NCI-H187 (cell line): Measurements from ENCODE around the gene PLEKHA1.
A peak's percentile ranks its signal among the peaks of the same experiment; 100 is the strongest.

Experiments
- DNase-seq, 2 experiments: peaks; one replicate each; lab custom pipeline; 2025; lab: John Stamatoyannopoulos, UW

Gene PLEKHA1

DNA sequence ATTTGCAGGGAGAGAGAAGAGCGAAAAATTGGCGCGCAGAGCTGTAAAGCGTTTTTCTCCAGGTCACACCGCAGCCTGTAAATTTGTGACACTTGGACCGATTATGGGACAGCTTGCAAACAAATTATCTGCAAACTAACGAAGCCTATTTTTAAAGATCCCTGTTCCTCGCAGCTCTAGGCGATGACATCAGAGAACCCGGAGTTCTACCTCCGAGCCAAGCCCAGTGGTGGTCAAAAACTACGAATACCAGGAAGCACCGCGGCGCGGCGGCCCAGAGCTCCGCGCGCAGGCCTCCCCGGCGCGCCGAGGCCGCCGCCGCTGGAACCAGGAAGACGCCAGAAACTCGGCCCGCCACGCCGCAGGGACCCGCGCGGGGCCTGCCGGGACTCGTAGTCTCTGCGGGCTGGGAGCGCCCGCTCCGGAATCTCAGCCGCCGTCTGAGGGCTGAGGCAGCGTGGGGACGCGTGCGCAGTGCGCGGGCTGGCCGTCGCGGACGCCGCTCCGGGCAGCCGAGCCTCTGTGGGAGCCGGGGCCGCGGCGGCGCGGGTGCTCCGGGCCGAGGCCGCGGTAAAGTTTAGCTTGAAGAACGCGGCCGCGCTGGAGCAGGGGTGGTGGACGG lies at the start of gene PLEKHA1:
Gene PLEKHA1 (plus strand): TSS at position 472 of the 622 bp plus-strand sequence. CDS start 18,493 bp downstream, outside the sequence.
- peak; percentile 59 to 78 for DNase-seq

DNA sequence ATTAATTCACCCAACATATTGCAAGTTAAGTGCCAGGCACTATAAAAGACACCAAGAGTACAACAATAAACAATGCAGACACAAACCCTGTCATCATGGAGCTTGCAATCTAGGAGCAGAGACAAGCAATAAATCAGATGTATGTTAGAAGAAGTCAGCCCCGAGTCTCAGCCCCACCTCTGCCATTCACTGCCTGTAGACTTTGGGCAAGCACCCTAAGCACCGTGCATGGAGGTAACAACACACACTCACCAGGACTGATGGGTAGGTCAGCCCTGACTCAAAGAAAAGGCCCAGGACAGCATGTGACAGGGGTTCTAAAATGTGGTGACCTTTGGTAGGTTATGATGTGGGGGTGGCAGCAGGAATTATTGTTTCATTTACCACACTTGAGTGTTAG lies 49.3 kb upstream of the PLEKHA1 start:
- no peak for DNase-seq

- no peak for DNase-seq
These were observed 48.1 kb upstream of the PLEKHA1 start for GRCh38 chr10:122326385-122326784.

DNA sequence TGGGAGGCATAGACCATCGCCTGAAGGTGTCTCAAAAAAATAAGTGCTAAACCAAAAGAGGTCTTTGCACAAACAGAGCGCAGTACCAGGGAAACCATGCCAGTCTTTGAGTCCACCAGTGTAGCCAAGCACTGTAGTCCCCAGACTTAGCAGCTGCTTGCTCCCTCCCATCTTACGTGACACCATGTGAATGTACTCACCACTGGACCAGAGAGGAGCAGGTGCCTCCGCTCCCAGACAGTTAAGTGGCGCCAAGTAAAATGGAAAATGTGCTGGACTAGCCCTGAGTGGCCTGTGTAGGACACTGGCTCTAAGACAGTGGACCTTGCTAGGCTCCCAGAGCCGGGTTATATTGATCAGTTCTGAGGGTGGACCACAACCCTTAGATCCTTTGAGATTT lies 47.7 kb upstream of the PLEKHA1 start:
- no peak for DNase-seq

DNA sequence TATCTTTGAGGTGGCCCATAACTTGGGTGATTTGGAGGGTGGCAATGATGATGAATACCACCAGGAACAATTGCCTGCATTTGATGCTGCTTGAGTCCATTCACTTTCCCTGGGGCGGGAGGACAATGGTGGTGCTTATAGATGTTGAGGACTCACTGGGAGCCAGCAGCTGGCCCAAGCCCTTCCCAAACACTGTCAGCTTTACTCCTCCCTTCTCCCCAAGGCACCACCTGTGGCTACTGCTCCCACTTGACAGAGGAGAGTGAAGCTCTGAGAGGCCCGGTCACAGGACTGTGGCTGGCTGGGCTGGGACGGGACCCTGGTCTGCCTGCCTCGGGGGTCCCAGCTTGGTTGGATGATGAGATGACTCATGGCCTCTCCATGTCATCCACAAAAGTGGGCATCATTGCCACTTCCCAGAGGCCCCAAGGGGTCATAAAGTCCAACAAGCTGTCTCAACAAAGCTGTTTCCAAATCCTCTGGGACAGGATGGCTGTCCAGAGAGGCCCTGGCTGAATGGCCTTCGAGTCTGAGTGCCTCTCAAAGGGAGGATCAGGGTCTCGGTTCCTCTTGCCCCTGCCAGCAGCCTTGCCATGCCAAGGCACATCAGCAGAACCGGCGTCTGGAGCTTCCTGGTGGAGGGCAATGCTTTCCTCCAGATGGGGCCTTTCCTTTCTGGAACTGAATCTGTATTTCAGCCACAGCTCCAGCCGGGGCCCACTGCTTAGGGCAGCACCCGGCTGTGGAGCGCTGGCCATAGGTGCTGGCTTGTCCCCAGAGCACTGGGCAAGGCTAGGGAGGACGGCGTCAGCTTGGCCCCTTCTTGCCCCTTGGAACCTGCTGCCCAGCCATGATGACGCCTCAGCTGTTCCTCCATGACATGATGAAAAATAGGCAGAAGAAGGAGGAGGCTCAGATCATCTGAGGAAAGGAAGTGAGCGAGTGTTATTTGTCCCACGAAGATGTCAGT lies 47.0 kb upstream of the PLEKHA1 start:
- no peak for DNase-seq

DNA sequence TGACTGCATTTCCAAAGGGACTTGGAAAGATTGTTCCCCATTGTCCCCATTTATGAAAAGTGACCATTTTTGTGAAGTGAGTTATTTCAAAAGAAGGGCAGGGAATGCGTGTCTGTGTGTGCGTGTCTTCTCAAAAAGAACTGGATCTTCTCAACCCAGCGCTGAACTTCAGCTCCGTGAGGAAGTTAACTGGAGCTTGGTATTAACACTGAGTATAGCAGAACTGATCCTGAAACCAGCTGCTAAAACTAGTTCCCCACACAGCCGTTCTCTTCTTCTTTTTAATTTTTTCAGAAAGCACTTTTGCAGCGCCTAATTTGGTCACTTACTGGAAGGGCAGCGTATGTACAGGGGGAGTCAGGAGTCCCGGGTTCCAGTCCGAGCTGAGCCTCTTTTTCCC lies 45.8 kb upstream of the PLEKHA1 start:
- DNase-seq: no peak

DNA sequence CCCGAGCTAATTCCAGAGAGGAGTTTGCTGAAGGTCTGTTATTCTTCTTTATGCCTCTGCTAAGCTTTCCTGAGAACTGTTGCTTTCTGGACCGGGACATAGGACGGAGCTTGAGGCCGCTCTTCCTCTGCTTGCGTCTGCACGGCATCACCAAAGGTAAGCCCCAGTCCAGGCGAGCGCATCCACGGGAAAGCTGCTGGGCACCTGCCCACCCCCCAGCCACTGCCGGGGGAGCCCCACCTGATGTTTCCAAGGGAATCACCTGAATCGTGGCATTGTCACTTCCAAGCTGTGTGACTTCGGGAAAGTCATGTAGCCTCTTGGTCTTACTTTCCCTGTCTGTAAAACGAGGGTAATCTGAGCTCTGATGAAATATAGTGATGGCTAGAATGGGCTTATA lies 45.1 kb upstream of the PLEKHA1 start:
- DNase-seq: no peak

DNA sequence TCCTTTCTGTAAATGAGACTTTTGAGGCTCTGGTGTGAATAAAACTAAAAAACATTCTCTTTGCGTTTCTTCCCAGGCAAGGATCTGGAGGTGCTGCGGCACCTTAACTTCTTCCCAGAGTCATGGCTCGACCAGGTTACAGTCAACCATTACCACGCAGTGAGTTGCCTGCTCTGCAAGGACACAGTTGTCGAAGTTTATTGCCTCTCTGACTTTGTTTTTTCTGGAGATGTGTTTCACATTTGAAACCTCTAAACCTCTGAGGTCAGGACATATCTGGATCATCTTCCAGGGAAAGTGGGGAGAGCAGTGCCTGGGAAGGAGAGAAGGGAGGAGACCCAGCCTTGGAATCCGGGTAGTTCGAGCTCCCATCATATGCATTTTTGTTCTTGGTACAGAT lies 43.4 kb upstream of the PLEKHA1 start:
- DNase-seq: no peak

GRCh38 chr10:122331615-122332446 lies 42.7 kb upstream of the PLEKHA1 start:
- no peak for DNase-seq

DNA sequence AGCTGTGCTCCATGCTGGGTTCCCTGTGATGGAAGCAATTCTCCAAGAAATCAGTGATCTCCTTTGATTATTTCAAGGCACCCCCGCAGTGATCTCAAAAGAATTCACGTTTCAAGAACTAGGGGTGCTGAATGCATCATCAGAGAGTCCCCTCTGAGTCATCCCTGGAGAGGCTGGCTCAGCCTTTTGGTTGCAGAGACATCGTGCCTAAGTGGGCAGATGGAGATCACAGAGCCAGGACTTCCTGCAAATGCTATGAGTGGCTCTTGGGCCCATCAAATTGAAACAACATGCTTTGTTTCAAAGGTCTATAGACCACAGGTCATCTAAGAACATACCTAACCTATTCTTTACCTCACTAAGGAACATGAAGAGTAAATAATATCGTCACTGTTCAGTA lies 41.5 kb upstream of the PLEKHA1 start:
- no peak for DNase-seq

GRCh38 chr10:122336332-122336731 lies 38.2 kb upstream of the PLEKHA1 start:
- no peak for DNase-seq

DNA sequence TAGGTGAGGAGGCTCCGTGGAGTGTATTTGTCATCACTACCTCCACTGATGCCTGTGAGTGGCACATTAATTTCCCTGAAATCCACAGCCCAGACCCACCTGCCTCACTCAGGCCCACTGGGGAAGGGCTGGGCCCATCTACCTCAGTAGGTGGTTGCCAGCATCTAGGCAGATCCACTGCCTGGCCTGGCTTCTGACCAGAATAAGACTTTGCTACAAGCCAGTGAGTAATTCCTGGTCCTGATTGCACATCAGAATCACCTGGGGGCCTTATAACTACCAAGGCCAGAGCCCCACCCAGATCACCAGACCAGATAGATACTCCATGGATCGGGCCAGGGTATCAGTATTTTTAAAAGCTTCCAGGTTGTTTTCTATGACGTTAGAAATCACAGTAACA lies 37.5 kb upstream of the PLEKHA1 start:
- no peak for DNase-seq

DNA sequence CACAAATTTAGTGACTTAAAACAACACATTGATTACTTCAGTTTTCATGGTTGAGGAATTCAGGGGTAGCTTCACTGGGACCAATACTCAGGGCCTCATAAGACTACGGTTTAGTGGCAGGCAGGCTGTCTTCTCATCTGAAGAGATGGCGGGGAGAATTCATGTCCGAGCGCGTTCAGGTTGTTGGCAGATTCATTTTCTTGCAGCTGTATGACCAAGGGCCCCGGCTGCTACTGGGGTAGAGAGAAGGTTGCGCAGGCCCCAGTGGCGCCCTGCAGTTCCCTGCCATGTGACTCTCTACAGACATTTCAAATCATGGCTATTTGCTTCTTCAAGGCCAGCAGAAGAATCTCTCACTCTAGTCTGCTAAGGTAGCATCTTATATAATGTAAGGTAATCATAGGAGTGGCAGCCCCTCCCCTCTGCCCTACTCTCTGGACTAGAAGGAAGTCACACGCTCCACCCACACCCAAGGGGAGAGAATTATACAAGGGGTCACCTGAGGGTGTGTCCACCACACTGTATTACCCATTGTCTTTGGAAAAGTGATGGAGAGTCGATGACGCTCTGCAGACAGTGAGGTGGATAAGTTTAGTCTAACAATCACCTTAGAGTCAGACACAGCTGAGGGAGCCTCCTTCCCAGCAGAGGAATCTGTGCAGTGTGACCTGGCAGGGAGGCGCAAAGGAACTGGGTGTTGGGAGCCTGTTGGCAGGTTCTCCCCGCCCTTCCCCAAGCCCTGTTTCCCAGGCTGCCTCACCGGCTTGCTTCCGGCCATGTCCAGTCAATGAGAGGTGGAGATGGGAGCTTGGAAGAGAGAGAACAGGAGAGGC lies 35.7 kb upstream of the PLEKHA1 start:
- DNase-seq: no peak

- DNase-seq: no peak
These were observed 33.2 kb upstream of the PLEKHA1 start for GRCh38 chr10:122341141-122341810.

- DNase-seq: peak; percentile 11 to 22
These were observed 32.0 kb upstream of the PLEKHA1 start for GRCh38 chr10:122342293-122343134.

DNA sequence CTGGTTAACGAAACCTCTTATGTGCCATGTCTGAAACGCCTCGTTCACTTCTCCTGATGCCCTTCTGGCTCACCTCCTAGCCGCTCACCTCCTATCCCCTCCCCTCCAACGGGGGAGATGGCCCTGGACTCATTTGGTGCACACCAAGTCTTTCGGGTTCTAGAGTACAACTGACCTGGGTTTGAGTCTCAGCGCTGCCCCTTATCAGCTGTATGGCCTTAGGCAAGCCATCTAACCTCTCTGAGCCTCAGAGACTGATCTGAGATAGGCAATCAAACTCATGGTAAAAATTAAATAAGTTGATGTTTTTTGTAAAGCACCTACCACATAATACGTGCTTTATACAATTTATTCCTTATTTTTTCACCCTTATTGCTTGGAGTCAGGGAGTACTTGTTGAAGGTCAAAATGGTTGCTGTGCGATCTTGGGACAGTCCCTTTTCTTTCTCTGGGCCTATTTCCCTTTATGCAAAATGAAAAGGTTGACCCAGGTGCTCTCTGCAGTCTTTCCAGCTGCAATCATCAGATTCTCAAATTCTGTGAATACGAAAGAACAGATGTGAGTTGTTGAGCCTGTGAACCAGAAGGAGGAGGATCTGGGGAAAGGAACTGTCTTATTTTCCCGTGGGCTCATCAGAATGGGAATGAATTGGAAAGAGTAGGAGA lies 31.2 kb upstream of the PLEKHA1 start:
- no peak for DNase-seq

- no peak for DNase-seq
These were observed 30.6 kb upstream of the PLEKHA1 start for GRCh38 chr10:122343936-122344335.

DNA sequence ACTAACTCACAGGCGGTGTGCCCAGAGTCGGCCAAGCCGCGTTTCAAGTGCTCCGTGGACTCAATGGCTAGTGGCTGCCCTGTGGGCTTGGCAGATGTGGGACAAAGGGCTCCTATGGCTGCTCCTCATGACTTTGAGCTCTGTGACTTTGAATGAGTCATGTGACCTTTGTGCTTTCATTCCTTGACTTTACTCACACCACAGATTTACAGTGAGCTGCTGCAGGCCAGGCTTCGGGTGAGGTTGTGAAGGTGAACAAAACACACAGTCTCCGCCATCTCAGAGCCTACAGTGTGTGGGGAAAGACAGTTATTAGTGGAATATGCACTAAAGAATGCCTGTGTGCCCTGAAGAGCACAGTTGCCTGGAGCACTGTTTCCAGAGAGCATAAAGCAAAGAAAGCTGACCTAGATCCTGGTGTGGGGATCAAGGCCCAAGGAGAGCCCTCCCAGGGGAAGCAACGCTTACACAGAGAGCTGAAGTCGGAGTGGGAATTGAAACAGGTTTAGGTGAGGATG lies 29.7 kb upstream of the PLEKHA1 start:
- no peak for DNase-seq

DNA sequence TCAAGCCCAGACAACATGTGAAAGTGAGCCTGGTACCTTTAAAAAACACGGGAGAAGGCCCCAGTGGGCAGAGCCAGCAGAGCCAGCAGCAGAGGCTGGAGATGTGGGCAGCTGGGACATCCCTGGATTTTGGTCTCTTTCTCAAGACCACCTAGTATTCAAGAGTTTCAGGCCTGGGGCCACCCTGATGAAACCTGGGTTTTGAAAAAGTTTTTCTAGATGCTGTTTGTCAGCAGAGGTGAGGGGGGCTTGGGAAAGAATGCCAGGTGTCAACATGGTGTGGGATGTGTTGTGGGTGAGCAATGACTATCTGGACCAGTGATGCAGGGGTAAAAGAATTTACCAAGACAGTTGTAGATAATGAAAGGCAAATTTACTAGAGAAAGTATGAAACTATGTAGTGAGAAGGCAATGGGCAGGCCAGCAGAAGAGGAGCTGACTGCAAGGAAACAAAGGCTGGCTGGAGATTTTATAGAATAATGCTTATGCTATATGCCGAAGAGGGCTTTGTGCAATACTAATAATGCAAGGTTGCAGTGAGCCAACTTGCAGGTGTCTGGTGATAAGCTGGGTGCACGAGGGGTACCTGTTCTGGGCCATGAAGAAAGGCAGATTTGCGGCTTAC lies 28.1 kb upstream of the PLEKHA1 start:
- DNase-seq: no peak
